Epithelial cell of prostate (primary cell): ENCODE data around the gene TMEM80.
"Not testable (repeated sequence)": the region's sequence is repeated elsewhere in the genome, so short reads cannot be mapped to it uniquely, and the experiment has no call there.

Experiments used
- DNase-seq: peaks from one replicate; pipeline ENCODE4 v3.0.0-alpha.2; 2011; ENCODE audit warnings: low read depth, low spot score
- H3K27ac ChIP-seq: fragments of 450-650 bp; 2 replicates; pipeline ENCODE4 v1.5.1; 2017; ENCODE audit warnings: mild to moderate bottlenecking

The TMEM80 gene

DNA sequence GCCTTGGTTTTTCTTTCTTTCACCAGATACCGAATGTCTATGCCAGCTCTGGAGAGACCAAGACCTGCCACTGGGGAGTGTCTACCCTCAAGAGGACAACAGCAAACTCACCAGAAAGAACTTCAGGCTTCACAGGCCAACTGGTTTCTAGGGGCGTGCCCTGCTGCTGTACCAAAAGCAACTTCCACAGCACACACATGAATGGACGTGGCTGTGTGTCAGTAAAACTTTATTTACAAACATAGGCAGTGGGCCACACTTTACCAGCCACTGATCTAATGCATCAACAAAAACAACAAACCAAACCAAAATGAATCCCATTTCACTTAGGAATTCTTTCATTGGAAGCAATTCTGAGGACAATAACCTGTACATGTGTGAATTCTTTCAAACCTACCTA is 17.3 kb upstream of the TMEM80 start:
- no peak for DNase-seq

DNA sequence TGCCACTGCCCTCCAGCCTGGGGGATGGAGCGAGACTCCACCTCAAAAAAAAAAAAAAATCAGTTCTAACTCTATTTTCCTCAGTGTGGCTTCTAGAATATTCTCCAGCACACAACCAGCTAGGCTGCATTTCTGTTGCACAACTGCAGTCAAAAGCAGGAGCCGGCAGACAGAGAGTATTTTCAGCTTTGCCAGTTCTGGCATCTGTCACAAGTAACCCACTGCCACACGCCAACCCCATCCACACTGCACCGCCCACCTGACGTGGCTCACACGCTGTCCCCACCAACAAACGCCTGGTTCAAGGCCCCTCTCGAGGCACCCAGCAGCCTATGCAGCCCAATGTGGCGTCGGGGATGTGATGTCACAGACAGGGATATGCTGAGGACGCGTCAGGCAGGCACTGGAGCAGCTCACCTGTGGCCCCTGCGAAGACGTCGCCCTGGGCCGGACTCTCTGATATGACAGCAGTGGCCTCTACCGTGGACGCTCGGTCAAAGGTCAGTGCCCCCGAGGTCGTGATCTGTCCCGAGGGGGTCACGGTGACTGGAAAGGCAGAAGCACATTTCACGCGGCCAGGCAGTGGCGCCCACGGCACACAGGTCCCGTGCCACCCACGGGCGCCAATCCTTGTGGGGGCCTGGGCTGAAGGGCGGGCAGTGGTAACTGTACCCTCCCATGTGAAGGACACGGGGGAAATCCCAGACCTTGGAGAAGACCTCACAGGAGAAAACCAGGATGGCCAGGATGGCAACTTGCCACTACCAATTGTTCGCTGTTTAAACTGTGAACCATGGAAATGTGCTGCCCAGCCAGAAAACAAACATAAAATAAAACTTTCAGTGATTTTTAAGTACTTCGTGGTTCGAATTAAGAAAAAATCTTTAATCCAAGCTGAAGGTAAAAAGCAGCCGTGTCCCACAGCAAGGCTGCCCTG is 16.1 kb upstream of the TMEM80 start:
- DNase-seq, result no peak
- H3K27ac ChIP-seq, result no peak overlapping the region

More for the DNA sequence above, 17.3 kb upstream of the TMEM80 start:
- no peak overlapping the region for H3K27ac ChIP-seq

DNA sequence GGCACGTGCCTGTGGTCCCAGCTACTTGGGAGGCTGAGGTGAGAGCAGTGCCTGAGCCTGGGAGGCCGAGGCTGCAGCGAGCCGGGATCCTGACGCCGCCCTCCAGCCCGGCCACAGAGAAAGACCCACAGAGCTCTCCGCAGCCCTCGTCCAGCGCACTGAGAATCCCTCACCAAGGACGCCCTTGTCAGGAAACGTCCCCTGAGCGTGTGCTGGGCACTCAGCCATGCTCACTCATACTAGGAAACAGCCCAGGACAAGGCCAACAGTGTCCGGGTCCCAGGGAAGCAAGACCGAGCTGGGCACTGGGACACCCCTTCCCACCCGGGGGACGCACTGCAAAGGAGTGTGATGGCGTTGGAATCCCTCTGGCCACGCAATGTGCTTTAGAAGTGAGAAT is 15.1 kb upstream of the TMEM80 start:
- H3K27ac ChIP-seq, result no peak overlapping the region
- no peak for DNase-seq

DNA sequence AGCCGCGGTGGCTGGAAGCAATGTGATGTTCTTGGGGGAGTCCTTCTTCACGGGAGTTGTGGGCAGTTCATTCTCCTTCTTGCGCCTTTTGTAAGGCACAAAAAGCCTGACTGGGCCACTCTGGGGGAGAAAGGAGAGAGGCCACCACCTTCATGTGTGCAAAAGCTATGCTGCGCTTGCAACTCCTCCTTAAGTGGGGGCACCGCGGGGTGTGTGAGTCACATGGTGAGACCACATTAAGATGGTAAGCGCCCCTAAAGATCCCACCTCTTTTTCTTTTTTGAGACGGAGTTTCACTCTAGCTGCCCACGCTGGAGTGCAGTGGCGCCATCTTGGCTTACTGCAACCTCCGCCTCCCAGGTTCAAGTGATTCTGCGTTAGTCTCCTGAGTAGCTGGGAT is 14.6 kb upstream of the TMEM80 start:
- H3K27ac ChIP-seq, result no peak overlapping the region
- DNase-seq, result no peak

DNA sequence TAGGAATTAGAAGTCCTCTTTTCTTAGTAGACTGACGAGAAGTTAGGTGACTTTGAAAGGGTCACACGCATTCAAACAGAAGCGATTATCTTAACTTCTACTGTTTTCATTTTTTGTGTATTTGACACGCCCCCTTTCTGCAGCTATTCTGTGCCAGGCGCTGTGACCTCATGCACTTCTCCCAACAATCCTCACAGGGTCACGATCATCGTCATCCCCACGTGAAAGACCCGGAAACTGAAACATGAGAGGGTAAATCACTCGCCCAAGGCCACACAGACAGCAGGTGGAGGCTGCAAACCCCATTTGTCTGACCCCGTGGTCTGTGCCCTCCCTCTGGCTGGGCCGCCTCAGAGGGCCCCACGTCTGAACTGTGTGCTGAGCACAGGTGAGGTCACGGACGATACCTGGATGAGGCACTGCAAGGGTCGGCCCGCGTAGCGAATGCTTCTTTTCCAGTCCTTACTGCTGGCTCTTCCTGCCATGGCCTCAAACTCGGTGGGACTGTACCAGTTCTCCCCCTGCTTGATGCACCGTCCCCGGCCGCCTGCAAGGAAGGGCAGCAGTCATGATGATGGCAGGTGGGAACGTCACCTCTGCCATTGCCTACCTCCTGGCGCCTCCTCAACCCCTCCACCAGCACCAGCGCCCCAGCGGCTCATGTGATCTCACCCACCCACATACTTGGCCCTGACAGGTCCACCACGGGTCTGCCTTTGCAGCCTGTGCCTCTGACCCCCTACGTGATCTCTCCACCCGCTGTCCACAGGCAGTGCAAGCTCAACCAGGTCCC is 9.0 kb upstream of the TMEM80 start:
- H3K27ac ChIP-seq, result no peak overlapping the region
- DNase-seq, result no peak

DNA sequence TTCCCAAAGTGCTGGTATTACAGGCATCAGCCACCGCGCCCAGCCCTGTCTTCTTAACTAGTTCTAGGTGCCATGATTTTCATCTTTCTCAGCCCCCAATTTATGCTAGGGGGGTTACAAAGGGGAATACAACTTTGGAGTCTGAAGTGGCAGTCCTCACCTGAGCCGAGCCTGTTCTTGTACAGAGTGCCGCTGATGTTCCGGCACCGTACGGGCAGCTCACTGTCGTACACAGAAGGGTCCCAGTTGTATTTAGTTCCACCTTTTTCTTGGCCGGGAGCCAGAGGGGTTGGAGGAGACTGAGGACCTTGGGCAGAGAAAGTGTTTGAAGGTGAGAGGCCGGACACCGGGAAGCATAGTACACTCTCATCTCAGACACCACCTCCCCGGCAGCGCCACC is 7.9 kb upstream of the TMEM80 start:
- no peak overlapping the region for H3K27ac ChIP-seq
- DNase-seq, result no peak

DNA sequence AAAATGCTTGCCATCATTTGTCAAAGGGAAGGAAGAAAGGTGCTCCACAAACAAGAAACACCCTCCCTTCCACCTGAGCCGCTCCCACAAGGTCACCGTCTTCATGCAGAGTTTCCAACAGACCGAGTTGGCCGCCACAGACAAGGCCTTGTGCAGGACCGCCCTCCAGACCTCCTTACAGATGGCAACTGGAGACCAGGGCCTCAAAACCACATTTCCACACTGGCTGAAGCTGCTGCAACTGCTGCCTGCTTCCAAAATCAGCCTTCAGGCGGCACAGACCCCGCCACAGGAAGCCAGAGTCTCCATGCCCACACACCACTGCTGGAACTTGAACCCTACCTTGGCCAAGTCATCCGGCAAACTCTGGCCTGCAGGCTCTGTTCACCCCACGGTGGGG is 6.9 kb upstream of the TMEM80 start:
- no peak for DNase-seq
- no peak overlapping the region for H3K27ac ChIP-seq

DNA sequence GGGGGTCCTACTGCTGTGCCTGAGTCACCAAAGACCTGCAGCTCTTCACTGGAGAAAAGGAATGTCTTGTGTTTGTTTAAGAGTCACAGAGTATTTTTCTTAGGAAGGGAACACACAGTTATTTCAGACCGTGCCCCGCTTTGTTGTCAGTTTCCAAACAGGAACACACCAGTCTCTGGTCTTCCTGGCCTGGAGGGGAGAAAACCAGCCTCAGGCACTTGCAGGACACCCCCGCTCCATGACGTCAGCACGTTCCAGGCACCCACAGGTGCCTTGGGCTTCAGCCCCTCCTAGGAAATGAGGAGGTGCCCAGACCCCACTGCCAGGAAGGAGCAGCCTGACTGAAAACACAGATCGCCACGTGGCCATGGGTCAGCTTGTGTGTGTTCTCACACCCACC is 6.0 kb upstream of the TMEM80 start:
- no peak for DNase-seq
- H3K27ac ChIP-seq, result no peak overlapping the region

DNA sequence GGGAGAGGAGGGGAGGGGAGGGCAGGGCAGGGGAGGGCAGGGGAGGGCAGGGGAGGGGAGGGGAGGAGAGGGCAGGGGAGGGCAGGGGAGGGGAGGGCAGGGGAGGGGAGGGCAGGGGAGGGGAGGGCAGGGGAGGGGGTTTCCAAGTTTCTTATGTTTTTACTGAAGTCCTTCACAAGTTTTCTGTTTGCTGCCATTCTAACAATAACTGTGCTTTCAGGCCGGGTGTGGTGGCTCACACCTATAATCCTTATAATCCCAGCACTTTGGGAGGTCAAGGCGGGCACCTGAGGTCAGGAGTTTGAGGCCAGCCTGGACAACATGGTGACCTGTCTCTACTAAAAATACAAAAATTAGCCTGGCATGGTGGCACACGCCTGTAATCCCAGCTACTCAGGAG is 5.4 kb upstream of the TMEM80 start:
- not testable (repeated sequence) for DNase-seq, H3K27ac ChIP-seq

DNA sequence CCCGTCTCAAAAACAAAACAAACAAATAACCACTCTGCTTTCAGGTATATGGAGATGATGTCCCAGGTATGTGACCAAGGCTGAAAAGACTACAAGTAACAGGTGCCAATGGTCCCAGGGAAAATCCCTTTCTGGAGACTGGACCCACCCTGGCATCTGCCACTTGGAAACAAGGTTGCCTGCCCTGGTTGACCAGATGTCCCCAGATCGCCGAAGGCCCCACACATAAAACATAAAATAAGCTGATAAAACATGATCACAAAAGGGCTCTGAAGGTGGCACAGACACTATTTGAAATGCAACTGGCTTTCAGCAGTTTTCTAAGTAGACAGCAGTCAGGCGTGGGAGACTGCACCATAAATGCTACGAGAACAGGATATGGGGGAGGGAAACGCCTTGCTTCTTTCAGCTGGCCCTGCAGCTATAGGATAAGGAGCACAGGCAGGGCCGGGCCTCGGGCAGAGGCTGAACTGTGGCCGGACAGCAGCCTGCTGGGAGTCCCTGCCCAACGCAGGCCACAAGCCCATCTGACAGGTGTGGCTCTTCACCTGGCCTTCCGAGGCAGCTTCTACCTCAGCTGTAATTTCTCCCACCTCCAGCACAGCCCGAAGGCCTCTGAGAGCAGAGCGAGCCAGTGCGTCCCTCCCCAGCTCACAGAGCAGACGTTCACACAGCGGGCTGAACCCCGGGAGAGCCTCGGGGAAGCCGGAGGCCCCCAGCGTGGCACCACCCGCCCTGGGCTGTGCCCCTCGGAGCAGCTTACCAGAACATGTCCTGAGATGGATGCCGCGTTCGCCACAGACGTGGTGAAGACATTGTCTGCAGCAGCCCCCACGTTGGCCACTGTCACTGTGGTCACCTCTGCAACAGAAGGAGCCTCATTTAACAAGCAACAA is 4.6 kb upstream of the TMEM80 start:
- H3K27ac ChIP-seq, result no peak overlapping the region

DNA sequence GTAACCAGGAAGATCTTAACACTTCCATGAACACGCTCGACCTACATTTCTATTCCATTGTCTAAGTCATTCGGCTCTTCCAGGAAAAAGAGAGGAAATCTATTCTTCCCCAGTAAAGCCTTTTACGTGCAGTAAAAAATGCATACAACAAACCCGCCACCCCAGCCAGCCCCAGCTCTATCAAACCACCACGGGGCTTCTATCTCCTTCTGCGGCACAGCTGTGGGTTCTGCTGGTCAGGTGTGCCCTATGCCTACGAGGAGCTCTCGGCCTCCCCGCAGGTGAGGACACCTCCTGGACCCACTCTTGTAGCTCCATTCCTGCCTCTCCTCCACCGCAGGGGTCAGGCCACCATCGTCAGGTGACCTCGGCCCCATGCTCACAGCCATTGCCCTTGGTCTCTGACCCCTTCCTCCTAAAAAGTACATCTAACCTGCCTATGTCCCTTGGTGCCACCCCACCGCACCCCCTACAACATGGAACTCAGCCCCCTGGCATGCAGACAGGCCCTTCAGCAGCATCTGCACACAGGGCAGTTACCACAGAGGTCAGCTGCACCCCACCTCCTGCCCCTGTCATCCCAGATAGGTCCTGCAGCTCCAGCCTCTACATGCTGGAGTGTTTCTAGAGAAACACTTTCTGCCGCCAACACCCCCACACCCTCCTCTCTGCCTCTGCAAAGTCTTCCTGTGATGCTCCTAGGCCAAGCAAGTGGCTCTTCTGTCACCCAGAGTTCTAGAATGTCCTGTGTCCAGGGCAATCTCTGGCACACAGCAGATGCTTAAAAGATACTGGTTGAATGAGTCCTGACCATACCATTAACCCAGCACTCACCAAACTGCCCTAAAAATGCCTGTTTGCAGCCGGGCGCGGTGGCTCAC is 3.7 kb upstream of the TMEM80 start:
- H3K27ac ChIP-seq, result peak overlapping the region; percentile 98

More for the DNA sequence above, 4.6 kb upstream of the TMEM80 start:
- DNase-seq, result no peak

DNA sequence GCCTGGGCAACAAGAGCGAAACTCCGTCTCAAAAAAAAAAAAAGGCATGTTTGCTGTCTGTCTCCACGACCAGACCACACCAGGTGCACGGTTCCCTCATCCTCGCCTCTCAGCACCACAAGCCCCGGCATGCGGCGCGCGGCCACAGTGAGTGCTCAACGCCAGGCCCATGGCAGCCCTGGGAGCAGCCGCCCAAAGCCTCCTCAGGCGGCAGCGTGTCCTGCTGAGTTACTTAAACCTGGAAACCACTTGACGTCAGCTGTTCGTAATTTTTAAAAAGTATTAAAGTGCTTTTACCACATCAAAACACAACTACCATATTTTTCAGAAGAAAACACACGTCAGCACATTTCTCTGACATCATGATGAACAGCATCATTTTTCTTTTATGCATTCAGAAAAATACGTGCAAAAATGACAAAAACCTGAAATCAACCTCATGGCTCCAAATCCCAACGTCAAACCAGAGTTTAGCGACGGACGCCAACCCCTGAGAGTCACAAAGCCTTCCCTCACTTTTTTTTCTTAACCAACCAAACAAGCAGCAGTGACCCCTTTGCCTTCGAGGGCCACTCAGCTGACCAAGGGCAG is 2.7 kb upstream of the TMEM80 start:
- DNase-seq, result peak; percentile 56
- H3K27ac ChIP-seq, result peak overlapping the region; percentile 98

More for the DNA sequence above, 3.7 kb upstream of the TMEM80 start:
- no peak for DNase-seq

DNA sequence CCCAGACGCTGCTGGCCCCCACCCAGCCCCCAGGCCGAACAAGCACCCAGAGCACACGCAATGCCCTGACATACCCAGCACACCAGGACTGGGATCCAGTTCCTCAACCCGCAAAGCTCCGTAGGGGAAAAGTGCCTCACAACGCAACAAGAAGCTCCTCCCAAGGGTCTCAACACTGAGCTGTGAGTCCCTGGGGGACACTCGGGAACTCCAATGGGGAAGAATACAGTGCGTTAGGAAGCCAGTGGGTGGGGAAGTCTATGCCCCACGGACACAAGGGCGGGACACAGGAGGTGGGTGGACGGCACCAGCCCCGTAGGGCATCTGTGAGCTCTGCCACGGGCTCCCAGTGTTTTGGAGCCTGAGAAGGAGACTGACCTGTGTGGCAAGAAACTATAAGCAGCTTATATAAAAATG is 2.2 kb upstream of the TMEM80 start:
- no peak for DNase-seq
- peak overlapping the region; percentile 98 for H3K27ac ChIP-seq

DNA sequence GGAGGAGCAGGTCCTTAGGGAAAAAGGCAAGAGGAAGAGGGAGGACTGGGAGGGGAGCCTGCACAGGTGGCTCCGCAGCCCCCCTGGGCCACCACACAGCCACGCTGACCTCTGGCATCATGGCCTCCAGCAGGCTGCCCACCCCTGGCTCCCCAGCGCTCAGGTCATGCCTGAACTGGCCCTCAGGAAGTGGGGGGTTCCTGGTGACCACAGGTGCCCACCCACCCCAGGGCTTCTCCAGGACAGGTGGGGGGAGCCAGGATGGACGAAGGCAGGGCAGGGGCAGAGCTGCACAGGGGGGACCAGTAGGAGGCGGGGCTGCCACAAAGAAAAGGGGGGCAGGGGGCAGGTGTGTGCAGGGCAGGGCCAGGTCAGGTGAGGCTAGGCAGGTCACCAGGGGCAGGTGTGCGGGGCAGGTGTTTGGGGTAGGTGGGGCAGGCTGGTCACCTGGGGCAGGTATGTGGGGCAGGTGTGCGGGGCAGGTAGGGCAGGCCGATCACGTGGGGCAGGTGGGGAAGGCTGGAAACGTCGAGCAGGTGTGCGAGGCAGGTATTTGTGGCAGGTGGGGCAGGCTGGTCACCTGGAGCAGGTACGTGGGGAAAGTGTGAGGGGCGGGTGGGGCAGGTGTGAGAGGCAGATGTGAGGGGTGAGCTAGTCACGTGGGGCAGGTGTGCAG is 1.6 kb upstream of the TMEM80 start:
- no peak for DNase-seq

DNA sequence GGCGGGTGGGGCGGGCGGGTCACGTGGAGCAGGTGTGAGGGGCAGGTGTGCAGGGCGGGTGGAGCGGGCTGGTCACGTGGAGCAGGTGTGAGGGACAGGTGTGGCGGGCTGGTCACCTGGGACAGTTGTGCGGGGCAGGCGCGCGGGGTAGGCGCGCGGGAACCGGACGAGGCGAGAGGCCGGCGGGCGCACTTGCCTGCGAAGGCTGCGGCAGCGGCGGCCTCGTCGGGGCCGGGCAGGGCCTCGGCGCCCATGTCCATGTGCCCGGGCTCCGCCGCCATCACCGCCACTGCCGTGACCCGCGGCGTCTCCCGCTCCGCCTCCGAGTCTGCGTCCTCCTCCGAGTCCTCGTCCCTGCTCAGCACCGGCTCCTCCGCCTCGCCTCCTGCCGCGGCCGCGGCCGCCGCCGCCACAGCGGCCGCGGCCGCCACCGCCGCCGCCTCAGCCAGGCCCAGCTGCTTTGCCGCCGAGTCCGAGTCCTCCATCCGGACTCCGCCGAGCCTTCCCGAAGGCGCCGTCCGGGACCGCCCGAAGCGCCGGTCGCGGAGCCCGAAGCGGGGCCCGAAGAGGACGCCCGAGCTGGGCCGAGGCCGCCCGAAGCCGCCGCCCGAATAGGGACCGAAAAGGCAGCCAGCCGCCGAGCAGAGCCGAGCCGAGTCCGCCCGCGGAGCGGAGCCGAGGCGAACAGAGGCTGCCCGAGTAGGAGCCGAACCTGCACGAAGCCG is 891 bp upstream of the TMEM80 start, which contains the start of gene DEAF1:
Gene DEAF1, minus strand, starts transcription at position 660 of the 725 bp plus-strand sequence. Its CDS starts 175 bp downstream, at position 485.
- peak; percentile 72 for DNase-seq
- peak within 1 kb of the TSS; percentile 98 for H3K27ac ChIP-seq

More for the DNA sequence above, 1.6 kb upstream of the TMEM80 start:
- H3K27ac ChIP-seq, result peak overlapping the region; percentile 98

DNA sequence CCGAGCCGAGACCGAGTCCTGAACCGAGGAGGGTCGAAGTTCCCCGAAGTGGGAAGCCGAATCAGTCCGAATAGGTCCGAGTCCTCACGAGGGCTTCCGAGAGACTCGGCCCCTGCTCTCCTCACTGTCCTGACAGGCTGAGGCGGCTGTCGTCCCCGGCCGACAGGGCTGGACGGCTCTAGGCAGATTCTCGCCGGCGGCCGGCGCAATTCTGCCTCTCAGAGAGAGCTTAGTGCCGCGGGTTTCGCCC is 403 bp upstream of the TMEM80 start:
- DNase-seq, result no peak

DNA sequence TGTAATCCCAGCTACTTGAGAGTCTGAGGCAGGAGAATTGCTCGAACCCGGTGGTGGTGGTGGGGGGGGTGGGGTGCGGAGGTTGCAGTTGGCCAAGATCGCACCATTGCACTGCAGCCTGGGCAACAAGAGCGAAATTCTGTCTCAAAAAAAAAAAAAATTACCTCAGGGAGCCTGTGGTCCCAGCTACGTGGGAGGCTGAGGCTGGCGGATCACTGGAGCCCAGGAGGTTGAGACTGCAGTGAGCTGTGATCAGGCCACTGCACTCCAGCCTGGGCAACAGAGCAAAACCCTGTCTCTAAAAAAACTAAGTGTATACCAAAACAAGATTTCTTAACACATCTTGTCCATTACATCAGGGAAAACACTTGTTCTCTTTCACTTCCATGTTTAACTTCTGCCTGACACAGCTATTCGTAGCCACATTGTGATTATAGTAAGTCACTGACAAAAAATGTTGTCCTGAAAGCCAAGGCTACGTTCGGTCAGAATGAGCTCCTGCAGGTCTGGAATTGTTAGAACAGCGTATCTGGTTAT is 1.4 kb downstream of the TMEM80 start:
- DNase-seq, result peak; percentile 75
- peak overlapping the region; percentile 98 for H3K27ac ChIP-seq

More for the DNA sequence above, 403 bp upstream of the TMEM80 start:
- H3K27ac ChIP-seq, result peak overlapping the region; percentile 98
